ENCODE measurements around the gene POC1A. TPM values are rescaled to one million over a fixed set of nuclear protein-coding genes. Genes with fewer than 3 reads are reported as not detected.

The POC1A gene
- total RNA-seq, 2 experiments from 2014 or later = 23.4 to 26.1 TPM

- Mint-ChIP-seq H3K27ac (no peak overlapping the region), H3K9me3 (ENCODE audit: low read depth) (no peaks in the 10 kb centered on the region), H3K27me3 (no peaks in the 10 kb centered on the region), H3K36me3 (ENCODE audit: low read depth) (peaks cover 5% of the 10 kb centered on the region), H3K4me3 (no peak overlapping the region), H3K4me1 (peaks cover 18% of the 10 kb centered on the region)
- ATAC-seq (no peak), DNase-seq (no peak)
- ChIA-PET CTCF (interaction anchor here (1.4 kb wide), 1 partner anchor 30 kb away, joined by 3 read pairs; no protein-coding TSS in a partner anchor), POLR2A (interaction anchor here (0.7 kb wide), 1 partner anchor 209 kb away, joined by 13 read pairs; the partner anchor contains the start of gene RRP9)
- intact Hi-C loops (cut with DNase I, micrococcal nuclease) = loop anchor here (5.0 to 10.0 kb wide), 4 partner anchors 126 to 766 kb away; partner anchors contain the start of genes GLT8D1 (in 1 of the 2), GNL3 (in 1 of the 2), MANF (in 1 of the 2) and PBRM1 (in 1 of the 2)
Observed at GRCh38 chr3:52150860-52151259, 3.4 kb downstream of the POC1A start.

- POLR2A ChIA-PET = interaction anchor here (0.7 kb wide), 1 partner anchor 209 kb away, joined by 13 read pairs; the partner anchor contains the start of gene RRP9
- H3K27me3 Mint-ChIP-seq = no peaks in the 10 kb centered on the region
- CTCF ChIA-PET = interaction anchor here (1.4 kb wide), 1 partner anchor 30 kb away, joined by 3 read pairs; no protein-coding TSS in a partner anchor
- no peak for ATAC-seq
- DNase-seq = no peak
- peaks cover 7% of the 10 kb centered on the region for H3K36me3 Mint-ChIP-seq (ENCODE audit: low read depth)
- H3K4me1 Mint-ChIP-seq = peaks cover 14% of the 10 kb centered on the region
- H3K27ac Mint-ChIP-seq = no peak overlapping the region
- no peaks in the 10 kb centered on the region for H3K9me3 Mint-ChIP-seq (ENCODE audit: low read depth)
- H3K4me3 Mint-ChIP-seq = no peak overlapping the region
- intact Hi-C loops (cut with DNase I, micrococcal nuclease) = loop anchor here (5.0 to 10.0 kb wide), 4 partner anchors 127 to 766 kb away; partner anchors contain the start of genes GLT8D1 (in 1 of the 2), GNL3 (in 1 of the 2), MANF (in 1 of the 2) and PBRM1 (in 1 of the 2)
Observed at GRCh38 chr3:52150357-52150756, 3.9 kb downstream of the POC1A start.

- H3K4me1 Mint-ChIP-seq = peaks cover 10% of the 10 kb centered on the region
- ChIA-PET POLR2A (no interaction called here), CTCF (no interaction called here)
- no peaks in the 10 kb centered on the region for H3K27me3 Mint-ChIP-seq
- H3K27ac Mint-ChIP-seq = no peak overlapping the region
- ATAC-seq (no peak), DNase-seq (no peak)
- peaks cover 7% of the 10 kb centered on the region for H3K36me3 Mint-ChIP-seq (ENCODE audit: low read depth)
- intact Hi-C loops (cut with DNase I, micrococcal nuclease) = loop anchor here (5.0 to 10.0 kb wide), 4 partner anchors 128 to 765 kb away; partner anchors contain the start of genes GLT8D1 (in 1 of the 2), GNL3 (in 1 of the 2), MANF (in 1 of the 2) and PBRM1 (in 1 of the 2)
- no peaks in the 10 kb centered on the region for H3K9me3 Mint-ChIP-seq (ENCODE audit: low read depth)
- no peak overlapping the region for H3K4me3 Mint-ChIP-seq
Observed at GRCh38 chr3:52149726-52150125, 4.5 kb downstream of the POC1A start.

- H3K9me3 Mint-ChIP-seq (ENCODE audit: low read depth) = no peaks in the 10 kb centered on the region
- no peak overlapping the region for H3K4me3 Mint-ChIP-seq
- ATAC-seq (no peak), DNase-seq (no peak)
- H3K27ac Mint-ChIP-seq = no peak overlapping the region
- H3K36me3 Mint-ChIP-seq (ENCODE audit: low read depth) = peaks cover 12% of the 10 kb centered on the region
- ChIA-PET POLR2A (no interaction called here), CTCF (interaction anchor here (0.6 to 1.4 kb wide), 4 partner anchors 26 to 148 kb away, joined by 3 to 6 read pairs (median 4); no protein-coding TSS in a partner anchor)
- no peaks in the 10 kb centered on the region for H3K27me3 Mint-ChIP-seq
- intact Hi-C loops (cut with DNase I, micrococcal nuclease) = no loop called here
- peaks cover 16% of the 10 kb centered on the region for H3K4me1 Mint-ChIP-seq
Observed at GRCh38 chr3:52149021-52149420, 5.2 kb downstream of the POC1A start.

- DNase-seq (no peak), ATAC-seq (no peak)
- intact Hi-C loops (cut with DNase I, micrococcal nuclease) = no loop called here
- CTCF ChIA-PET = interaction anchor here (0.6 to 1.4 kb wide), 5 partner anchors 9 to 146 kb away, joined by 3 to 6 read pairs (median 4); no protein-coding TSS in a partner anchor
- no peaks in the 10 kb centered on the region for H3K9me3 Mint-ChIP-seq (ENCODE audit: low read depth)
- H3K36me3 Mint-ChIP-seq (ENCODE audit: low read depth) = peaks cover 13% of the 10 kb centered on the region
- H3K4me1 Mint-ChIP-seq = peaks cover 9% of the 10 kb centered on the region
- POLR2A ChIA-PET = no interaction called here
- H3K27ac Mint-ChIP-seq = no peak overlapping the region
- H3K4me3 Mint-ChIP-seq = no peak overlapping the region
- no peaks in the 10 kb centered on the region for H3K27me3 Mint-ChIP-seq
Observed at GRCh38 chr3:52147804-52148203, 6.4 kb downstream of the POC1A start.

GRCh38 chr3:52146811-52147210 is 7.4 kb downstream of the POC1A start:
- CTCF ChIA-PET = interaction anchor here (0.8 to 1.2 kb wide), 3 partner anchors 10 to 23 kb away, joined by 3 to 5 read pairs (median 3); no protein-coding TSS in a partner anchor
- no peaks in the 10 kb centered on the region for H3K27me3 Mint-ChIP-seq
- intact Hi-C loops (cut with DNase I, micrococcal nuclease) = no loop called here
- no peak overlapping the region for H3K27ac Mint-ChIP-seq
- no peaks in the 10 kb centered on the region for H3K9me3 Mint-ChIP-seq (ENCODE audit: low read depth)
- no peak overlapping the region for H3K4me3 Mint-ChIP-seq
- ATAC-seq = no peak
- peaks cover 13% of the 10 kb centered on the region for H3K36me3 Mint-ChIP-seq (ENCODE audit: low read depth)
- no peak for DNase-seq
- peaks cover 7% of the 10 kb centered on the region for H3K4me1 Mint-ChIP-seq
- POLR2A ChIA-PET = no interaction called here

- Mint-ChIP-seq H3K27ac (no peak overlapping the region), H3K36me3 (ENCODE audit: low read depth) (peaks cover 13% of the 10 kb centered on the region), H3K9me3 (ENCODE audit: low read depth) (no peaks in the 10 kb centered on the region), H3K4me1 (peaks cover 7% of the 10 kb centered on the region), H3K27me3 (no peaks in the 10 kb centered on the region), H3K4me3 (no peak overlapping the region)
- CTCF ChIA-PET = interaction anchor here (0.6 to 2.3 kb wide), 6 partner anchors 9 to 336 kb away, joined by 3 to 14 read pairs (median 3); no protein-coding TSS in a partner anchor
- intact Hi-C loops (cut with DNase I, micrococcal nuclease) = no loop called here
- ATAC-seq (no peak), DNase-seq (no peak)
- POLR2A ChIA-PET = no interaction called here
Observed at GRCh38 chr3:52146189-52146588, 8.0 kb downstream of the POC1A start.

GRCh38 chr3:52145736-52146110 is 8.5 kb downstream of the POC1A start:
- intact Hi-C loops (cut with DNase I, micrococcal nuclease) = no loop called here
- Mint-ChIP-seq H3K27ac (no peak overlapping the region), H3K27me3 (no peaks in the 10 kb centered on the region), H3K36me3 (ENCODE audit: low read depth) (peaks cover 13% of the 10 kb centered on the region), H3K9me3 (ENCODE audit: low read depth) (no peaks in the 10 kb centered on the region), H3K4me1 (peaks cover 7% of the 10 kb centered on the region), H3K4me3 (no peak overlapping the region)
- ATAC-seq (no peak), DNase-seq (no peak)
- CTCF ChIA-PET = interaction anchor here (0.6 to 2.3 kb wide), 5 partner anchors 144 to 337 kb away, joined by 3 to 14 read pairs (median 4); partner anchors contain the start of gene RPL29
- POLR2A ChIA-PET = no interaction called here

GRCh38 chr3:52144796-52145735 is 9.2 kb downstream of the POC1A start:
- peaks cover 13% of the 10 kb centered on the region for H3K36me3 Mint-ChIP-seq (ENCODE audit: low read depth)
- H3K4me3 Mint-ChIP-seq = no peak overlapping the region
- H3K9me3 Mint-ChIP-seq (ENCODE audit: low read depth) = no peaks in the 10 kb centered on the region
- ChIA-PET CTCF (interaction anchor here (0.6 to 2.3 kb wide), 18 partner anchors 8 to 337 kb away, joined by 3 to 14 read pairs (median 3); partner anchors contain the start of genes POC1A, RPL29 and RRP9), POLR2A (no interaction called here)
- H3K27ac Mint-ChIP-seq = no peak overlapping the region
- peaks cover 7% of the 10 kb centered on the region for H3K4me1 Mint-ChIP-seq
- DNase-seq = no peak
- ATAC-seq = no peak
- intact Hi-C loops (cut with DNase I, micrococcal nuclease) = loop anchor here (1.0 to 5.0 kb wide), 5 partner anchors 92 to 203 kb away; partner anchors contain the start of gene PARP3 (in 2 of the 2)
- H3K27me3 Mint-ChIP-seq = no peaks in the 10 kb centered on the region

GRCh38 chr3:52144034-52144795 is 10.0 kb downstream of the POC1A start:
- DNase-seq (peak; percentile 91), ATAC-seq (peak; percentile 96)
- ChIA-PET CTCF (interaction anchor here (0.6 to 2.3 kb wide), 17 partner anchors 9 to 303 kb away, joined by 3 to 14 read pairs (median 3); partner anchors contain the start of genes POC1A, RPL29 and RRP9), POLR2A (no interaction called here)
- H3K27ac Mint-ChIP-seq = no peak overlapping the region
- peaks cover 11% of the 10 kb centered on the region for H3K36me3 Mint-ChIP-seq (ENCODE audit: low read depth)
- H3K4me3 Mint-ChIP-seq = no peak overlapping the region
- no peaks in the 10 kb centered on the region for H3K27me3 Mint-ChIP-seq
- H3K9me3 Mint-ChIP-seq (ENCODE audit: low read depth) = no peaks in the 10 kb centered on the region
- peaks cover 7% of the 10 kb centered on the region for H3K4me1 Mint-ChIP-seq
- intact Hi-C loops (cut with DNase I, micrococcal nuclease) = loop anchor here (1.0 to 5.0 kb wide), 5 partner anchors 91 to 202 kb away; partner anchors contain the start of gene PARP3 (in 2 of the 2)
